ENCODE results near the gene MYCL. TPM values are rescaled to one million over a fixed set of nuclear protein-coding genes. Genes with fewer than 3 reads are reported as not detected.

Gene MYCL
- total and polyA plus RNA-seq, 2 of the 13 experiments (the other 11 are each of a cell fraction or from before 2014, with no cell fraction given) = 0.31 to 1.7 TPM

GRCh38 chr1:39902460-39902807 lies 717 bp upstream of the MYCL start:
- DNase-seq (ENCODE audit: low spot score) (no peak), FAIRE-seq (no peak), ATAC-seq (no peak)
- no peak overlapping the region for H2AFZ ChIP-seq (ENCODE audit: low read length)
- intact Hi-C loops (cut with micrococcal nuclease; ENCODE audit: unreplicated experiment) = loop anchor here (1.0 to 5.0 kb wide), 2 partner anchors 50 to 86 kb away; no protein-coding TSS in a partner anchor
- H3K4me3 ChIP-seq (replicated peaks in 1 of 3; ENCODE audit: insufficient read depth in 1 of 3, low read depth in 2 of 3, low read length in 3 of 3) = peak overlapping the region; percentile 60 to 85 (median 64)
- no TSS peak for BruUV-seq (replicated peaks)
- H3K27ac ChIP-seq (ENCODE audit: extremely low read length, insufficient read depth, low read length) = no peak overlapping the region
- CTCF ChIA-PET (ENCODE audit: low intra/inter-chr PET ratio, low total read pairs) = interaction anchor here (1.7 to 2.9 kb wide), 2 partner anchors 71 to 85 kb away, joined by 6 to 44 read pairs; no protein-coding TSS in a partner anchor
- no peaks in the 10 kb centered on the region for H4K20me1 ChIP-seq (ENCODE audit: insufficient read depth, low read length)
- no peaks in the 10 kb centered on the region for H3K36me3 ChIP-seq (replicated peaks in 1 of 2; ENCODE audit: control insufficient read depth in 1 of 2, insufficient read depth in 2 of 2, low read length in 2 of 2)
- no peak overlapping the region for H3K9ac ChIP-seq (ENCODE audit: insufficient read depth, low read depth, low read length)
- POLR2A ChIA-PET = interaction anchor here (0.7 to 2.9 kb wide), 6 partner anchors 18 to 138 kb away, joined by 3 to 8 read pairs (median 4); partner anchors contain the start of gene CAP1
- no peaks in the 10 kb centered on the region for H3K79me2 ChIP-seq (ENCODE audit: insufficient read depth, low read length)
- 0% methylated on average over 10 of the region's 13 CpGs for WGBS (ENCODE audit: low lambda C conversion rate)
- H3K27me3 ChIP-seq (ENCODE audit: control insufficient read depth in 1 of 2, insufficient read depth in 2 of 2, low read length in 2 of 2) = peaks cover 0 to 34% of the 10 kb centered on the region in 2 experiments; a peak in 3 of 5 replicates
- peaks cover 44% of the 10 kb centered on the region for H3K4me1 ChIP-seq (ENCODE audit: insufficient read depth, low read length)
- in situ Hi-C loops (cut with HindIII; ENCODE audit: extremely low pct_ligation_motif_present, low pct_unique_long_range_greater_than_20kb) = loop anchor here (5.0 kb wide), 1 partner anchor 85 kb away; no protein-coding TSS in a partner anchor
- no peaks in the 10 kb centered on the region for H3K9me3 ChIP-seq (ENCODE audit: low read length)
- peak overlapping the region; percentile 90 for H3K4me2 ChIP-seq (ENCODE audit: low read depth, low read length)
- TF ChIP-seq E2F1 (CRISPR knock-in tag; IDR thresholded peaks at IDR 0.05) (0 out of 2 replicates have a peak, but pooled peaks have one; percentile 16), ZNF567 (CRISPR knock-in tag; IDR thresholded peaks at IDR 0.05; ENCODE audit: borderline replicate concordance) (0 out of 2 replicates have a peak, but pooled peaks have one; percentile 3), ZSCAN20 (CRISPR knock-in tag; IDR thresholded peaks at IDR 0.05; ENCODE audit: borderline replicate concordance) (0 out of 2 replicates have a peak, but pooled peaks have one; percentile 8), ERF (CRISPR knock-in tag; IDR thresholded peaks at IDR 0.05) (peak; percentile 5; the same call in 1 of the 2 replicates), ZNF792 (CRISPR knock-in tag; IDR thresholded peaks at IDR 0.05) (no peak), CENPT (CRISPR knock-in tag; IDR thresholded peaks at IDR 0.05; ENCODE audit: low read depth) (no peak), ZNF564 (CRISPR knock-in tag; IDR thresholded peaks at IDR 0.05) (0 out of 2 replicates have a peak, but pooled peaks have one; percentile 2), HOXA5 (CRISPR knock-in tag; IDR thresholded peaks at IDR 0.05) (0 out of 2 replicates have a peak, but pooled peaks have one; percentile 4), ZFP91 (CRISPR knock-in tag; IDR thresholded peaks at IDR 0.05; ENCODE audit: borderline replicate concordance) (no peak; the same call in 1 of the 2 replicates), TBL1XR1 (IDR thresholded peaks at IDR 0.05; ENCODE audit: borderline replicate concordance, low read length, partially characterized antibody) (no peak), NFATC3 (CRISPR knock-in tag; IDR thresholded peaks at IDR 0.05) (0 out of 2 replicates have a peak, but pooled peaks have one; percentile 6), ZHX2 (IDR thresholded peaks at IDR 0.05; ENCODE audit: low read depth) (no peak), ZHX2 (CRISPR knock-in tag; IDR thresholded peaks at IDR 0.05; ENCODE audit: borderline replicate concordance) (no peak), ADNP (CRISPR knock-in tag; IDR thresholded peaks at IDR 0.05) (no peak), ZNF264 (CRISPR knock-in tag; IDR thresholded peaks at IDR 0.05) (peak; percentile 6; the same call in 1 of the 2 replicates), MXD3 (CRISPR knock-in tag; IDR thresholded peaks at IDR 0.05) (0 out of 2 replicates have a peak, but pooled peaks have one; percentile 8)
